ENCODE results near the gene SDK1. TPM values are rescaled to one million over a fixed set of nuclear protein-coding genes. Genes with fewer than 3 reads are reported as not detected.

The SDK1 gene
- total and polyA plus RNA-seq, 12 donors: 1.0 to 5.3 (median 3.2) TPM

DNA sequence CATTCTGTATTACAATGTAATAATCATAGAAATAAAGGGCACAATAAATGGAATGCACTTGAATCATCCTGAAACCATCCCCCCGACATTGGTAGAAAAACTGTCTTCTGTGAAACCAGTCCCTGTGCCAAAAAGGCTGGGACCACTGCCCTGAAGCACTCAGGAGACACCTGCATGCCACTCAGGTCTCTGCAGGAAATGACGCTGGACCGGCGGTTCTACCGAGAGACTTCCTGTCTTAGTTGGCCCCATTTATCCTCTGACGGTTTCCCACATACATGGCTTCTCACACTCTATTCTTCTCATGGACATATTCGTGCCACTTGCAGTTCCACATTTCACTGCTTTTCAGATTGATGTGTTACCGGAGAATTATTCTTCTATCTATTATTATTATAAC is 617.5 kb downstream of the SDK1 start:
- no peak overlapping the region for H3K4me3 ChIP-seq
- ATAC-seq: no peak
- intact Hi-C loops (cut with DNase I): no loop called here
- H3K36me3 ChIP-seq: no peaks in the 10 kb centered on the region
- no peak overlapping the region for H3K27ac ChIP-seq
- DNase-seq: no peak
- 77 to 83% methylated on average over 8 of the region's 8 CpGs for WGBS, 2 donors
- no peaks in the 10 kb centered on the region for H3K9me3 ChIP-seq
- TF ChIP-seq, protein P1, sequence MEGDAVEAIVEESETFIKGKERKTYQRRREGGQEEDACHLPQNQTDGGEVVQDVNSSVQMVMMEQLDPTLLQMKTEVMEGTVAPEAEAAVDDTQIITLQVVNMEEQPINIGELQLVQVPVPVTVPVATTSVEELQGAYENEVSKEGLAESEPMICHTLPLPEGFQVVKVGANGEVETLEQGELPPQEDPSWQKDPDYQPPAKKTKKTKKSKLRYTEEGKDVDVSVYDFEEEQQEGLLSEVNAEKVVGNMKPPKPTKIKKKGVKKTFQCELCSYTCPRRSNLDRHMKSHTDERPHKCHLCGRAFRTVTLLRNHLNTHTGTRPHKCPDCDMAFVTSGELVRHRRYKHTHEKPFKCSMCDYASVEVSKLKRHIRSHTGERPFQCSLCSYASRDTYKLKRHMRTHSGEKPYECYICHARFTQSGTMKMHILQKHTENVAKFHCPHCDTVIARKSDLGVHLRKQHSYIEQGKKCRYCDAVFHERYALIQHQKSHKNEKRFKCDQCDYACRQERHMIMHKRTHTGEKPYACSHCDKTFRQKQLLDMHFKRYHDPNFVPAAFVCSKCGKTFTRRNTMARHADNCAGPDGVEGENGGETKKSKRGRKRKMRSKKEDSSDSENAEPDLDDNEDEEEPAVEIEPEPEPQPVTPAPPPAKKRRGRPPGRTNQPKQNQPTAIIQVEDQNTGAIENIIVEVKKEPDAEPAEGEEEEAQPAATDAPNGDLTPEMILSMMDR (IDR thresholded peaks at IDR 0.05): no peak
- peaks cover 0 to 16% (median 0%) of the 10 kb centered on the region in 9 donors for H3K4me1 ChIP-seq
- no peaks in the 10 kb centered on the region for H3K27me3 ChIP-seq

DNA sequence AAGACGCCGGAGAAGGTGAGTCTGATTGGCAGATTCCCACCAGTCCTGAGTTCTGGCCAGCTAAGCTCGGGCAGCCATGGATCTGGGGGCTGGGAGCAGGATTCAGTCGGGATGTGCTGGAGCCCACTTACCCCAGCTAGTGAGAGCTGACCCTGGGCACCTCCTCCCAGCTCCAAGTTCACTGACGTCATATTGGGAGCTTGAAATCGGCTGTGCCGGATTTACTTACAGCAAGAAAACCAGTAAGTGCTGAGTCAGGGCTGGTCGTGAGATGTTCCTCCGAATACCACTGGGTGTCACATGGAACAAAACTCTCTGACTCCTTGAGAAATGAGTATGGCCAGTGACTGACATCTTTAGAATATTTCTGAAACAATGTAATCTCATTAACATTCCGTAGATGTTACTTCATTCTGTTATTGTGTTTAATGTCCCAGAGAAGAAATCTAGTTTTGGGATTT is 621.2 kb downstream of the SDK1 start:
- TF ChIP-seq, protein P1 (IDR thresholded peaks at IDR 0.05): peak in 5 of 9 donors; percentile 6 to 44 (median 30)
- ATAC-seq (peak in 6 of 8 donors; percentile 39 to 81 (median 62)), DNase-seq (peak in 1 of 2 donors; percentile 23)
- H3K4me1 ChIP-seq: peaks cover 0 to 7% (median 0%) of the 10 kb centered on the region in 9 donors
- H3K27ac ChIP-seq: no peak overlapping the region
- no peaks in the 10 kb centered on the region for H3K9me3 ChIP-seq
- H3K36me3 ChIP-seq: no peaks in the 10 kb centered on the region
- H3K4me3 ChIP-seq: peak overlapping the region in 1 of 10 donors; percentile 12
- no peaks in the 10 kb centered on the region for H3K27me3 ChIP-seq
- intact Hi-C loops (cut with DNase I): no loop called here
- 40 to 48% methylated on average over 10 of the region's 10 CpGs for WGBS, 2 donors

DNA sequence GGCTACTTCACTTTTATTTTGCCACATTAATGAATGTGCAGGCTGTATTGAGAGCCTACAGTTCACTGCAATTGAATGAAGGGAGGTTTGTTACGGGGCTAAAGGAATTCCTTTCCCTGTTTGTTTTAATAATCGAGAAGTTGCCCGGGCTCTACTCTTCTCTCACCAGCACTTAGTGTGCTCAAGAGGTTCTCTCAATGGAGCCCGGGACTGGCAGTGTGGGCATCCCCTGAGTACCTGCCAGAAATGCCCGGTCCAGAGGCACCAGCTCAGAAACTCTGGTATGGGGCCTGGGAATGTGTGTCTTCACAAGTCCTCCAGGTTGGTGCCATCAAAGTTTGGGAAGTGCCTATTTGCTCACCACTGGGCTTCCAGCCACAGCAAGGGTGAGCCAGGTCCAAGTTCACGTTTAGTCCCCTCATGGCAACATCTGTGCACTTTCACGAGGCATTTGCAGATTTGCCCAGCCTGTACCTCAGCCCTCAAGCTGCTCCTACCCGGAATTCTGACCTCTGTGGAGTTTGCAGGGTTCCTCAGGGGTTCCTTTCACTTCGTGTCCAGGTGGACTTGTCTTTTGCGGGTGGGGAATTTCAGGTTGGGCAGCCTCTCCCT is 622.4 kb downstream of the SDK1 start:
- no peaks in the 10 kb centered on the region for H3K9me3 ChIP-seq
- H3K27ac ChIP-seq: no peak overlapping the region
- no peak for DNase-seq
- H3K36me3 ChIP-seq: no peaks in the 10 kb centered on the region
- no peak for ATAC-seq
- intact Hi-C loops (cut with DNase I): no loop called here
- WGBS, 2 donors: 84 to 86% methylated on average over 10 of the region's 10 CpGs
- H3K4me1 ChIP-seq: peaks cover 0 to 7% (median 0%) of the 10 kb centered on the region in 9 donors
- no peaks in the 10 kb centered on the region for H3K27me3 ChIP-seq
- TF ChIP-seq, protein P1 (IDR thresholded peaks at IDR 0.05): no peak
- no peak overlapping the region for H3K4me3 ChIP-seq

DNA sequence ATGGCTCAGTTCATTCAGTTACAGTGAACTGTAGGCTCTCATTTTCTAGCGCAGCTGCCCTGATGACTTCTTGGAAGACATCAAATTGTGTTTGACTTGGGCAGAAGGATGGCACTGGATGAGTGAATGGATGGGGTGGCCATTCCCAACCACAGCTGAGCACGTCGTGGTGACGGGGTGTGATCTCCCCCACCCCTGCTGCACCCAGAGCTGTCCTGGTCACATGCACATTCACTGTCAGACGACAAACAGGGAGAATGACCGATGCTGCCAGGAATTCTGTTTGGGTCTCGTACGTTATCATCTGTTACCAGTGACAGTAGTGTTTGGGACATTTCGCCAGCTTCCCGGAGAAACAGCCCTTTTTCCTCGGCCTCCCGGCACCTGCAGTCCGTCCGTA is 623.2 kb downstream of the SDK1 start:
- TF ChIP-seq, protein P1 (IDR thresholded peaks at IDR 0.05): no peak
- H3K27me3 ChIP-seq: peaks cover 0 to 6% (median 0%) of the 10 kb centered on the region in 7 donors
- H3K36me3 ChIP-seq: no peaks in the 10 kb centered on the region
- DNase-seq: no peak
- no peak overlapping the region for H3K27ac ChIP-seq
- 55 to 66% methylated on average over 14 of the region's 14 CpGs for WGBS, 2 donors
- intact Hi-C loops (cut with DNase I): no loop called here
- no peaks in the 10 kb centered on the region for H3K9me3 ChIP-seq
- no peak overlapping the region for H3K4me3 ChIP-seq
- peaks cover 0 to 7% (median 0%) of the 10 kb centered on the region in 9 donors for H3K4me1 ChIP-seq
- peak in 5 of 8 donors; percentile 40 to 68 (median 57) for ATAC-seq

Data from heart right ventricle (tissue), 16 donors.